8988T (cell line): Measurements from ENCODE around the gene FAM120A.
"Not testable (repeated sequence)": the region's sequence is repeated elsewhere in the genome, so short reads cannot be mapped to it uniquely, and the experiment has no call there.

Source experiments
- DNase-seq: peaks from one replicate; pipeline ENCODE4 v3.0.0; 2011

FAM120A gene

GRCh38 chr9:93450945-93451815 lies at the start of gene FAM120A:
Gene FAM120A, plus strand, starts transcription at chr9:93451685. Its CDS starts 231 bp downstream, at chr9:93451916.
- peak; percentile 66 for DNase-seq

GRCh38 chr9:93406371-93406770 lies 45.1 kb upstream of the FAM120A start:
- no peak for DNase-seq

- no peak for DNase-seq
Measured at GRCh38 chr9:93413530-93413929, 38.0 kb upstream of the FAM120A start.

- DNase-seq = no peak
Measured at GRCh38 chr9:93415176-93415690, 36.3 kb upstream of the FAM120A start.

- DNase-seq = no peak
Measured at GRCh38 chr9:93416530-93417235, 34.8 kb upstream of the FAM120A start.

GRCh38 chr9:93417538-93417937 lies 33.9 kb upstream of the FAM120A start:
- no peak for DNase-seq

- no peak for DNase-seq
Measured at GRCh38 chr9:93419023-93419422, 32.5 kb upstream of the FAM120A start.

- no peak for DNase-seq
Measured at GRCh38 chr9:93422977-93423616, 28.4 kb upstream of the FAM120A start.

GRCh38 chr9:93427655-93428379 lies 23.7 kb upstream of the FAM120A start:
- DNase-seq = no peak

- DNase-seq = no peak
Measured at GRCh38 chr9:93431539-93432105, 19.9 kb upstream of the FAM120A start.

GRCh38 chr9:93432964-93433363 lies 18.5 kb upstream of the FAM120A start:
- DNase-seq = no peak

GRCh38 chr9:93434056-93434455 lies 17.4 kb upstream of the FAM120A start:
- no peak for DNase-seq

GRCh38 chr9:93435386-93435785 lies 16.1 kb upstream of the FAM120A start:
- DNase-seq = no peak

GRCh38 chr9:93436218-93436617 lies 15.3 kb upstream of the FAM120A start:
- DNase-seq = no peak

- no peak for DNase-seq
Measured at GRCh38 chr9:93436655-93437407, 14.7 kb upstream of the FAM120A start.

GRCh38 chr9:93437996-93438395 lies 13.5 kb upstream of the FAM120A start:
- no peak for DNase-seq

GRCh38 chr9:93439301-93439700 lies 12.2 kb upstream of the FAM120A start:
- DNase-seq = not testable (repeated sequence)

GRCh38 chr9:93440896-93441580 lies 10.4 kb upstream of the FAM120A start:
- no peak for DNase-seq

- DNase-seq = no peak
Measured at GRCh38 chr9:93446073-93446472, 5.4 kb upstream of the FAM120A start.

- DNase-seq = no peak
Measured at GRCh38 chr9:93447655-93448054, 3.8 kb upstream of the FAM120A start.
